Measurements from ENCODE around the gene IFFO2.
A peak's percentile ranks its signal among the peaks of the same experiment; 100 is the strongest.

The IFFO2 gene

DNA sequence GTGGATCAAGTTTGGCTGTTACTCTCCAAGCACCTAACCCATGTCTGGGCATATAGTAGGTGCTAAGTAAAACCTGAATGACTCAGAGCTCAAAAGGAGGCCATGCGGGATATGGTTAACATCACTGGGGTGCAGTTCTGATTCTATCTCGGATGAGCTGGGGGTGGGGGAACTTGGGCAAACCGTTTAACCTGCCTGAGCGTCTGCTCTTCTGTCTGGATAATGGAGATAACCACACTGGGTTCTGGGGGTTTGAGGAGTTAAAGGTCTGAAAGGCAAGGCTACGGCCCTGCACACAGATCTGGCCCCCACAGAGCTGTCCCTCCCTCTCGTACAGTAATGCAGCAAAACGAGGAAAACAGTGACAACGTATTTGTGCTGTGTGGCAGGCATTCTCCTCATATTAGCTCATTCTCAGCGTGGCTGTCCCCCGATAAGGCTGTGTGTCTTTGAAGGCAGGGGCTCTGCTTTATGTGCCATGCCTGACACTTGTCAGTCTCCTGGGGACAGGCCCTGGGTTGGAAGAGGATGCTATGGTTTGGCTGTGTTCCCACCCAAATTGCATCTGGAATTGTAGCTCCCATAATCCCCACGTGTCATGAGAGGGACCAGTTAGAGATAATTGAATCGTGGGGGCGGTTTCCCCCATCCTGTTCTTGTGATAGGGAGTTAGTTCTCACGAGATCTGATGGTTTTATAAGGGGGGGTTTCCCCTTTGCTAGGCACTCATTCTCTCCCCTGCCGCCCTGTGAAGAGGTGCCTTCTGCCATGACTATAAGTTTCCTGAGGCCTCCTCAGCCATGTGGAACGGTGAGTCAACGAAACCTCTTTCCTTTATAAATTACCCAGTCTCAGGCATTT is 47.3 kb downstream of the IFFO2 start:
- H3K27ac ChIP-seq, result no peak overlapping the region
- TF ChIP-seq, protein P1, sequence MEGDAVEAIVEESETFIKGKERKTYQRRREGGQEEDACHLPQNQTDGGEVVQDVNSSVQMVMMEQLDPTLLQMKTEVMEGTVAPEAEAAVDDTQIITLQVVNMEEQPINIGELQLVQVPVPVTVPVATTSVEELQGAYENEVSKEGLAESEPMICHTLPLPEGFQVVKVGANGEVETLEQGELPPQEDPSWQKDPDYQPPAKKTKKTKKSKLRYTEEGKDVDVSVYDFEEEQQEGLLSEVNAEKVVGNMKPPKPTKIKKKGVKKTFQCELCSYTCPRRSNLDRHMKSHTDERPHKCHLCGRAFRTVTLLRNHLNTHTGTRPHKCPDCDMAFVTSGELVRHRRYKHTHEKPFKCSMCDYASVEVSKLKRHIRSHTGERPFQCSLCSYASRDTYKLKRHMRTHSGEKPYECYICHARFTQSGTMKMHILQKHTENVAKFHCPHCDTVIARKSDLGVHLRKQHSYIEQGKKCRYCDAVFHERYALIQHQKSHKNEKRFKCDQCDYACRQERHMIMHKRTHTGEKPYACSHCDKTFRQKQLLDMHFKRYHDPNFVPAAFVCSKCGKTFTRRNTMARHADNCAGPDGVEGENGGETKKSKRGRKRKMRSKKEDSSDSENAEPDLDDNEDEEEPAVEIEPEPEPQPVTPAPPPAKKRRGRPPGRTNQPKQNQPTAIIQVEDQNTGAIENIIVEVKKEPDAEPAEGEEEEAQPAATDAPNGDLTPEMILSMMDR (IDR thresholded peaks at IDR 0.05), result no peak
- no peak for TF ChIP-seq ZFX (IDR thresholded peaks at IDR 0.05; ENCODE audit: borderline replicate concordance)

DNA sequence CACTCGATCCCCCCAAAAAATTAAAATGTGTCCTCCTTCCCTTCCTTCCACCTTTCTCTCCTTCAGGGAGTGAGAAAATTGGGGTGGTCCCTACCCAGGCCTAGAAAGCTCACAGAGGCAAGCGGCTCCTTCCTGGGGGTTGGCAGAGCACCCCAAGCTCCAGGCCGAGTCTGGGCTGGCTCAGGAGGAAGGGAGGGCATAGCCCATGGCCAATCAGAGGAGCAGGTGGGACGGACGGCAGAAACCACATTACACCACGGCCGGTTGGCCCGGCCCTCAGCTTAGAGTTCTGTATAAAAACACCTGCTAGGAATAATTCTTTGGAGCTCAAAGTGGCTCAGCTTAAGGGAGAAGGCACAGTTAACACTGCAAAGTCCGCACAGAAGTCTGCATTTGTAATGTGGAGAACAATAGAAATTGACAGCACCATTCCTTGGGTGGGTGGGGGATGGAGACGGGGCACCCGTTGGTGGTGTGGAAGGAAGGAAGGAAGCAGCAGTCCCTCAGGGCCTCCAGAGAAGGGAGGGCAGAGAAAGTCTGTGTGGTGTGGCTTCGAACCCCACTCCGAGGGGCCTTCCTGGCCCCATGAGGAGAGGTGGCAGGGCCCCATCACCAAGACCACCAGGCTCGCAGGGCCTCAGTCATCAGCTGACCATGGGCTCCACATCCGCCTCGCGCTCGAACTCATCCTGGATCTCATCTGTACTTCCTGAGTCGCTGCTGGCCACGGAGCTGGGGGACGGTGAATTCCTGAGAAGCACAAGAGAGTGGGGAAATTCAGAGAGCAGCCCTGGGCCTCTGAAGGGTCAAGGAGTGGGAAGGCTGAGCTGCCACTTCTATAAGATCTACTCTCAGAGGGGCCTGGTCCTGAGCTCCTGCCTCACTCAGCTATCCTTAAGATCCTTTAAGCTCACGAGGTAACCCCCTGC is 48.3 kb downstream of the IFFO2 start:
- TF ChIP-seq, protein P1 (IDR thresholded peaks at IDR 0.05), result no peak
- TF ChIP-seq ZFX (IDR thresholded peaks at IDR 0.05; ENCODE audit: borderline replicate concordance), result no peak
- H3K27ac ChIP-seq, result no peak overlapping the region

DNA sequence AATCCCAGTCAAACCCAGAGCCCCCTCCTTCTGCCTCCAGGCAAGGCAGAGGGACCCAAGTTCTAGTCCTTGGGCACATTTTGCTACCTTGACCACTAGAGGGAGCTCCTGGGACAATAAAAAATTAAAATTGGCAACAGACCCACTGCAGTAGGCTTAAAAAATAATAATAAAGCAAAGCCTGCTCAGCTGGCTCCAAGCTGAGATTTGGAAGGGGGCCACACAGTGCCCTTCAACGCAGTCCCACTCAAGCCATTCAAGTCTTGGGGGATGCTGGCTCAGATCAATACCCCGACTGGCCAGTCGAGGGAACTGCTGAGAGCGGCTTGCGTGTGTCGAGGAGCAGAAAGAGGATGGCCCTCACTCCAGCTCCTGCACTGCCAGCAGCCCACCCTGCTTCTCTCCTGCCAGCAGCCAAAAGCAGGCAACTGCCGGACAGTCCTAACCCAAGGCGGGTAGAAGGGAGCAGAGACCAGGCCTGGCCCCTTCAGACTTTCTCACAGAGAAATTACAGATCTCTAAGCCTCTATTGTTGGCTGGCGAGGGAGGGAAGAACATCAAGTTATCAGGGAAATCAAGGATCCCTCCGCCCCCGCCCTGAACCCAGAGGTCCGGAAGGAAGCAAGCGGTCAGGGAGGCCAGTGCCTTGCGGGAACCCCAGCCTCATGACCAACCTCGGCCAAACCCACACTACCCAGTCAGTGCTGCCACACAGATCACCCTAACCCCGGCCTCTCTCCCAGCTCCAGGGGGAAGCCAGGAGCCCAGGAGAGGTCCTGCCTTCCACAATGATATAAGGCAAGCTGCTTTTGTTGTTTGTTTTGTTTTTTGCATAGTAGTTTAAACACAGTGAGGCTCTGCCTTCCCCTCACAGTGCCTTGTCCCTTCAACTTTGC is 49.2 kb downstream of the IFFO2 start:
- no peak for TF ChIP-seq ZFX (IDR thresholded peaks at IDR 0.05; ENCODE audit: borderline replicate concordance)
- TF ChIP-seq, protein P1 (IDR thresholded peaks at IDR 0.05), result peak; percentile 89
- no peak overlapping the region for H3K27ac ChIP-seq

DNA sequence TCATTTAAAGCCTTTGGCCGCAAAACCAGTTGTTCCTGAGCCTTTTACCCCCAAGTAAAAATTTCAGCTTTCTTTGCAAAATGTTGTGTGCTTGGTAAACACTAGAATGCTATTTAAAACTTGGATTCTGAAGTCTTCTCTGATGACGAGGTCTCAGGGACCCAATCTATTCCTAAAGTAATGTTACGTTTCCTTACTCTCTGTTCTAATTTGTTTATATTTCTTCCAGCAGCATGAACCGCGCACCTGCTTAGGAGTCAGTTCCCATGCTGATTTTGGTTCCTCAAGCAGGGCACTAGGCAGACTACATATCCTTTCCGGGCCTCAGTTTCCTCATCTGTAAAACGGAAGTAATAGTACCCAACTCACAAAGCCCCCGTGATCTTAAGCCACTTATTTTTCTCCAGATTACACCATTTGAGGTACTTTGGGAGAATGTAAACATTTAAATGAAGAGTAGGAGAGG is 53.2 kb downstream of the IFFO2 start:
- TF ChIP-seq, protein P1 (IDR thresholded peaks at IDR 0.05), result no peak
- TF ChIP-seq ZFX (IDR thresholded peaks at IDR 0.05; ENCODE audit: borderline replicate concordance), result no peak
- peak overlapping the region; percentile 82 for H3K27ac ChIP-seq

DNA sequence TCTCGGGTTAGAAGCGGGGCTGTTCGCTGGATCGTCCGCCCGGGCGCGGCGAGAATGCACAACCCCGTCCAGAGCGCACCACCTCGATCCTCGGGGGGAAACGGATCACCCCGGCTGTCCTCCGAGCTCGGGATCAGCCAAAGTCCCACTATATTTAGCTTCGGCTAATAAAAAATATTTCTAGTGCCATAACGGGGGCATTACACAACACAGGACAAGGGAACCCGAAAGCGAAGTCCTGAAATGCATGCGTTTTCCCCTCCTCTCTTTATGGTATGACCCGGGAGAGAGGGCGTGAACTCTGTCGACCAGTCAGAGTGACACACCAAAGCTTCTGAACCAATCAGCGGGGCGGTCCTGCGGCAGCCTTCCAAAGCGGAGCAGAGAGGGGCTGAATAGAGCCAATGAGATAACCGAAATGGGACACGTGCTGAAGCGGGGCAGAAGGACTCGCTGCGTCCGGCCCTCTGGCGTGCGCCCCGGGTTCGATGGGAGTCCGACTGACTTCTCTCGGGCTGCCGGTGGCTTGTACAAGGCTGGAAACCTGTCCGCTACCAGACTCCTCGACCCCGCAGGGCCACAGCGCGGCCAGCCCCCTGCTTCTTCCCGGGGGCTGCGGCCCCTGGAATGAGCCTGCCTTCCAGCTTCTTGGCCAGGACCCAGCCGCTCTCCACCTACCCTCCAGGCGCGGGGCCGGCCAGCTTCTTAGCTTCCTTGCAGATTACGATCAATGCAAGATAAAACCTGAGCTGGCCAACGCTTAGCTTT is 53.8 kb downstream of the IFFO2 start, which contains the start of gene ALDH4A1:
TSS of gene ALDH4A1 (minus strand) at position 33 of the 768 bp plus-strand sequence. CDS start at position 1, 32 bp downstream.
- H3K27ac ChIP-seq, result peak within 1 kb of the TSS; percentile 82
- no peak for TF ChIP-seq ZFX (IDR thresholded peaks at IDR 0.05; ENCODE audit: borderline replicate concordance)
- TF ChIP-seq, protein P1 (IDR thresholded peaks at IDR 0.05), result no peak

All from 22Rv1 (cell line).